LNCaP clone FGC (cell line): ENCODE measurements around the gene DHX58.

Source experiments
- DNase-seq: peaks from one replicate; pipeline ENCODE4 v3.0.0-alpha.2; 2011; ENCODE audit warnings: low read depth
- H3K4me3 ChIP-seq: 2 replicates; pipeline ENCODE4 v1.5.1; 2011; ENCODE audit warnings: mild to moderate bottlenecking, low read depth, low read length, control low read depth
- TF ChIP-seq, protein P1 (sequence below): IDR thresholded peaks from 2 replicates; pipeline ENCODE4 v1.5.1; 2012; ENCODE audit warnings: mild to moderate bottlenecking; ENCODE audit not compliant: control insufficient read depth, insufficient read depth; ENCODE audit errors: extremely low read depth

Gene DHX58

DNA sequence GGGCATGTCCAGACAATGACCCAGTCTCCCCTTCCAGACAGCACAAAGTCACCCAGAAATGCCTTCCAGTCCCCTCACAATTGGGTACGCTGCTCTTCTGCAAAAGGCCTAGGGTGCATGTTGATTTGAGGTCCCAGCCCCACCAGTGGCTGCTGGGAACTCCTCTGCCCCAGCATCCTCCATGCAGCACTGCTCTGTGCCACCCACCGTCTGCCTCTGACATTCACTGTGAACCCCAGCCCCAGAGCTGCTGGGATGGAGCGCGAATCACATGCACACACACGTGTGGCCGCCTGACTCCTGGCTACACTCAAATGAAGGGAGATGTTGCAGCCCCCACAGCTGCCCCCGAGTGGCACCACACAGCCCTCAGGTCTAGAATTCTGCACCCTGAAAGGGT lies 60.9 kb downstream of the DHX58 start:
- no peak for DNase-seq
- no peak overlapping the region for H3K4me3 ChIP-seq
- TF ChIP-seq, protein P1, sequence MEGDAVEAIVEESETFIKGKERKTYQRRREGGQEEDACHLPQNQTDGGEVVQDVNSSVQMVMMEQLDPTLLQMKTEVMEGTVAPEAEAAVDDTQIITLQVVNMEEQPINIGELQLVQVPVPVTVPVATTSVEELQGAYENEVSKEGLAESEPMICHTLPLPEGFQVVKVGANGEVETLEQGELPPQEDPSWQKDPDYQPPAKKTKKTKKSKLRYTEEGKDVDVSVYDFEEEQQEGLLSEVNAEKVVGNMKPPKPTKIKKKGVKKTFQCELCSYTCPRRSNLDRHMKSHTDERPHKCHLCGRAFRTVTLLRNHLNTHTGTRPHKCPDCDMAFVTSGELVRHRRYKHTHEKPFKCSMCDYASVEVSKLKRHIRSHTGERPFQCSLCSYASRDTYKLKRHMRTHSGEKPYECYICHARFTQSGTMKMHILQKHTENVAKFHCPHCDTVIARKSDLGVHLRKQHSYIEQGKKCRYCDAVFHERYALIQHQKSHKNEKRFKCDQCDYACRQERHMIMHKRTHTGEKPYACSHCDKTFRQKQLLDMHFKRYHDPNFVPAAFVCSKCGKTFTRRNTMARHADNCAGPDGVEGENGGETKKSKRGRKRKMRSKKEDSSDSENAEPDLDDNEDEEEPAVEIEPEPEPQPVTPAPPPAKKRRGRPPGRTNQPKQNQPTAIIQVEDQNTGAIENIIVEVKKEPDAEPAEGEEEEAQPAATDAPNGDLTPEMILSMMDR = no peak
